Peyer's patch (tissue), 4 donors: Measurements from ENCODE around the gene C2CD4A. TPM values are rescaled to one million over a fixed set of nuclear protein-coding genes. Genes with fewer than 3 reads are reported as not detected.

ENCODE experiments used
- total RNA-seq, 4 donors: library from RNA; depleted of rRNA; stranded (reverse); fragments of >200 nt; gene quantifications; one replicate each; pipeline ENCODE4 v1.1.0, GENCODE V29; 2016

Gene C2CD4A
- total RNA-seq, 4 donors from 2014 or later: 0.18 to 1.7 TPM; not detected in 2

Other genes starting within 250 kb of the C2CD4A start
- 100 to 1,000 TPM in 1 of 4 donors, 10 to 100 TPM in 3; 65.1 to 111 (median 70.4) TPM for gene VPS13C, start 6.5 kb upstream of the C2CD4A start, total RNA-seq
- gene C2CD4B, start 98.3 kb downstream of the C2CD4A start, total RNA-seq: 1 to 10 TPM; 1.8 to 9.9 (median 3.5) TPM